ENCODE data around the gene G6PC3.

- TF ChIP-seq CTCF (IDR thresholded peaks at IDR 0.05; ENCODE audit: low read length) (no peak), EZH2 (optimal IDR thresholded peaks at IDR 0.05; ENCODE audit: low read depth, low read length) (no peak)
These were observed 32.5 kb downstream of the G6PC3 start for GRCh38 chr17:44102849-44103622.

All from MM.1S (cell line).